Spleen (tissue), 11 donors: ENCODE data around the gene PCDHGC5. TPM values are rescaled to one million over a fixed set of nuclear protein-coding genes. Genes with fewer than 3 reads are reported as not detected.

ENCODE experiments used
- DNase-seq: peaks from one replicate; pipeline ENCODE4 v3.0.0-alpha.2; 2020
- H3K27ac ChIP-seq, 8 donors: fragments of 200-600 bp; sonication (generic) in 7 of 8; 1 replicate in 4 of 8; 2 replicates in 4 of 8; pipeline versions ENCODE4 v1.5.0 to v1.8.0; 2016 to 2021; ENCODE audit warnings: inconsistent platforms in 4 of 8, mild to moderate bottlenecking in 4 of 8, moderate library complexity in 1 of 8
- H3K27me3 ChIP-seq, 7 donors: fragments of 200-600 bp; sonication (generic) in 6 of 7; replicated peaks in 1 of 7; 1 replicate in 4 of 7; 2 replicates in 3 of 7; pipeline versions ENCODE4 v1.5.0 to v1.8.0; 2016 to 2021; ENCODE audit warnings: inconsistent platforms in 3 of 7, mild to moderate bottlenecking in 1 of 7
- H3K36me3 ChIP-seq, 6 donors: fragments of 200-600 bp; sonication (generic) in 5 of 6; 1 replicate in 4 of 6; 2 replicates in 2 of 6; pipeline versions ENCODE4 v1.5.0 to v1.8.0; 2016 to 2021; ENCODE audit warnings: inconsistent platforms in 2 of 6
- H3K4me1 ChIP-seq, 6 donors: fragments of 200-600 bp; sonication (generic) in 5 of 6; 1 replicate in 3 of 6; 2 replicates in 3 of 6; pipeline versions ENCODE4 v1.5.0 to v1.8.0; 2016 to 2021; ENCODE audit warnings: inconsistent platforms in 3 of 6
- H3K4me3 ChIP-seq, 8 donors: fragments of 200-600 bp; sonication (generic) in 7 of 8; 1 replicate in 4 of 8; 2 replicates in 4 of 8; pipeline versions ENCODE4 v1.5.0 to v1.8.0; 2016 to 2021; ENCODE audit warnings: inconsistent platforms in 4 of 8, mild to moderate bottlenecking in 4 of 8, moderate library complexity in 2 of 8
- H3K9me3 ChIP-seq, 8 donors: fragments of 200-600 bp; sonication (generic) in 7 of 8; 1 replicate in 4 of 8; 2 replicates in 4 of 8; pipeline versions ENCODE4 v1.5.0 to v1.8.0; 2016 to 2021; ENCODE audit warnings: inconsistent platforms in 4 of 8
- POLR2A ChIP-seq, 3 donors: fragments of 450-650 bp; IDR thresholded peaks; one replicate each; pipeline ENCODE4 v1.5.1; 2017; ENCODE audit warnings: antibody characterized with exemption in 3 of 3, mild to moderate bottlenecking in 1 of 3
- POLR2AphosphoS5 ChIP-seq, 3 donors: sonication (generic); formaldehyde crosslinking; IDR thresholded peaks; one replicate each; pipeline ENCODE4 v1.5.1; 2017; ENCODE audit warnings: antibody characterized with exemption in 3 of 3
- WGBS, 5 donors: extraction: QIAGEN DNeasy Blood & Tissue Kit in 3 of 5; methylation state at CpG; one replicate each; pipeline versions ENCODE4 v1.1.5 to v1.1.7; 2013 to 2018; 5-methylcytosine and 5-hydroxymethylcytosine counted together
- intact Hi-C: fragments of 100-400 bp; cut with DNase I; formaldehyde crosslinking; loops from one replicate; pipeline ENCODE4 v1.15.0; 2023; ENCODE audit warnings: low total_unique reads
- polyA plus RNA-seq, 3 donors: library from polyadenylated mRNA; stranded (reverse); fragments of 200-250 nt; gene quantifications; one replicate each; pipeline ENCODE4 v1.2.1, GENCODE V29; 2013
- total RNA-seq, 7 donors: library from RNA; depleted of rRNA in 3 of 7; stranded (reverse); fragments of >200 nt in 3 of 7; fragmentation: NEBNext Ultra II Directional in 4 of 7; extraction: Animal tissue kit (Norgen Biotek cat#: 25700) in 4 of 7; gene quantifications; one replicate each; pipeline versions ENCODE4 v1.1.0 to v1.2.1, GENCODE V29; 2016 to 2021
- TF ChIP-seq, protein P1 (sequence below), 11 experiments: fragments of 200-600 bp in 7 of 11; fragments of 450-650 bp in 4 of 11; sonication (generic) in 4 of 11; IDR thresholded peaks in 8 of 11; conservative IDR thresholded peaks in 3 of 11; 1 replicate in 7 of 11; 2 replicates in 4 of 11; pipeline versions ENCODE4 v1.4.0 to v1.8.0; 2016 to 2021; ENCODE audit warnings: antibody characterized with exemption in 11 of 11, inconsistent platforms in 4 of 11, mild to moderate bottlenecking in 1 of 11
- donor health status: healthy with polysubstance abuse.
- donor health status: DM: no; HTN: no; CAD: no; lungs with moderate emphysema.
- donor health status: DM: no; HTN: no; CAD: no.
- donor health status: Bipolar disorder and iron deficiency.
- donor health status: healthy.
- donor health status: DM: no; HTN: no; CAD: no.
- donor health status: DM: yes; HTN: yes; CAD: no.

Gene PCDHGC5
- total and polyA plus RNA-seq, 10 donors: 0.02 to 2.5 (median 1.1) TPM; not detected in 1

DNA sequence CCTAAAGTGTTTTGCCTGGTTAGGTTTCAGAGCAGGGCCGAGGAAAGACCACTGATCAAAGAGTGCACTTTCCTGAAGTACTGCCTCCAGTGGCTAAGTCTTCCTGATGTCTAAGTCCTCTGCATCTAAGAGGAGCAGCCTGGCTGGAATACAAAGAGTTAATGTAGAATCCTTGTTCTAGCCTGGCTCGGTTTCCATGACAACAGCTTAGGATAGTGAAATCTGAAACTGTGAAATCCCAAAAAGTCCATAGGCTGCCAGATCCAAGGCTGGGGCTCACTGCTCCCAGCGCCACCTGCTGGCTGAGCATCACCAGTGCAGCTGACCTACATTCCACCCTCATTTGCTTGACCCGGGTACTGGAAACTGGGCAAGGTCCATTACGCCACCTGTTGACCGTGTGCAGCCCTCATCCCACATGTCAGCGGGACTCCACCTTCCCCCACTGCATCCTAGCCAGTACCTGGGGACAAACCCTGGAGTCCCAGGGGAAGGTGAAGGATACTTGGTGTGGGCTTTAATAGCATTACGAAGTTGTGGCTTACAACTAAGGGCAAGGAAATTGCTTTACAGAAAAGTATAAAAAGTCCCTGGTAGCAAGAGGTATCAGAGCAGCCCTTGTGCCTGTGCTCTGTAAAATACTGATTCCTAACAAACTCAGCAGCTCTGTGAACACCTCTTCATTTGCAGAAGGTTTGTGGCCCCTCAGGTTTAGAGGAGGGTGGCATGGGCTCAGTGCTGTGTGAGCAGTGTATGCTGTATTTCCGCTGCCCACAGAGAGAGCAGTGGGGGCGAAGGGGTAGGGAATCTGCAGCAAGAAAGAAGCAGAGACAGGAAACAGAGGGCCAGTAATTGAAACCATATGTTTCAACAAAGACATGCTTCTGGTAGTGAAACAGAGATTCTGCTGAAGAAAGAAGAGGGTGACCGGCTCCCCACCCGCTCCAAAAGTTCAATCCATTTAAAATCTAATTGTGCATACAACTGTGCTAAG is 36.0 kb downstream of the PCDHGC5 start:
- Histone ChIP-seq H3K27ac (peak overlapping the region in 6 of 8 donors; percentile 27 to 68 (median 43)), H3K9me3 (no peaks in the 10 kb centered on the region), H3K36me3 (peaks cover 0 to 100% (median 62%) of the 10 kb centered on the region in 6 donors), H3K4me1 (peaks cover 11 to 74% (median 40%) of the 10 kb centered on the region in 6 donors), H3K4me3 (no peak overlapping the region), H3K27me3 (no peaks in the 10 kb centered on the region)
- TF ChIP-seq, protein P1, sequence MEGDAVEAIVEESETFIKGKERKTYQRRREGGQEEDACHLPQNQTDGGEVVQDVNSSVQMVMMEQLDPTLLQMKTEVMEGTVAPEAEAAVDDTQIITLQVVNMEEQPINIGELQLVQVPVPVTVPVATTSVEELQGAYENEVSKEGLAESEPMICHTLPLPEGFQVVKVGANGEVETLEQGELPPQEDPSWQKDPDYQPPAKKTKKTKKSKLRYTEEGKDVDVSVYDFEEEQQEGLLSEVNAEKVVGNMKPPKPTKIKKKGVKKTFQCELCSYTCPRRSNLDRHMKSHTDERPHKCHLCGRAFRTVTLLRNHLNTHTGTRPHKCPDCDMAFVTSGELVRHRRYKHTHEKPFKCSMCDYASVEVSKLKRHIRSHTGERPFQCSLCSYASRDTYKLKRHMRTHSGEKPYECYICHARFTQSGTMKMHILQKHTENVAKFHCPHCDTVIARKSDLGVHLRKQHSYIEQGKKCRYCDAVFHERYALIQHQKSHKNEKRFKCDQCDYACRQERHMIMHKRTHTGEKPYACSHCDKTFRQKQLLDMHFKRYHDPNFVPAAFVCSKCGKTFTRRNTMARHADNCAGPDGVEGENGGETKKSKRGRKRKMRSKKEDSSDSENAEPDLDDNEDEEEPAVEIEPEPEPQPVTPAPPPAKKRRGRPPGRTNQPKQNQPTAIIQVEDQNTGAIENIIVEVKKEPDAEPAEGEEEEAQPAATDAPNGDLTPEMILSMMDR (IDR thresholded peaks at IDR 0.05 in 8 of 11, conservative IDR thresholded peaks at IDR 0.05 in 3 of 11): peak; percentile 96 to 99 (median 98)
- TF ChIP-seq POLR2A (IDR thresholded peaks at IDR 0.05) (no peak), POLR2AphosphoS5 (IDR thresholded peaks at IDR 0.05) (peak; percentile 52 to 80 (median 77))
- intact Hi-C loops: no loop called here
- DNase-seq: peak; percentile 90
- 39 to 46% (median 40%) methylated on average over 11 to 12 of the region's 12 CpGs for WGBS, 5 donors

DNA sequence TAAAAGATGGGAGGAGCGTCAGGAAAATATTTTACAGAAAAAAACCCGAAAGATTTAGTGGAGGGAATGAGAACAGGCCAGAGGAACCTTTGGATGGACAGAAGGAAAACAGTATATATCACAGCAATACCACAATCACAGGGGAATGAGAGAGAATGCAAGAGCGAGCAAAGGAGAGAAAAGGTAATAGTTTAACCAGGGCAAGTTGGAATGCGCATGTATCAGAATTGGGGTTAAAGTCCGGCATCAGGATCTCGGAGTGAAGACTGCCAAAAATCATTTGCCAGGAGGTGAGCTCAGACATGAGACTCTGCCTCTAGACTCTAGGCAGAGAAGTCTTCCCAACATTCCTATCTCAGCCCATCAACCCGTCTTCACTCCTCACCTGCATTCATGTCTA is 36.8 kb downstream of the PCDHGC5 start:
- H3K27me3 ChIP-seq: no peaks in the 10 kb centered on the region
- H3K9me3 ChIP-seq: no peaks in the 10 kb centered on the region
- H3K36me3 ChIP-seq: peaks cover 0 to 100% (median 59%) of the 10 kb centered on the region in 6 donors
- TF ChIP-seq POLR2A (IDR thresholded peaks at IDR 0.05) (no peak), POLR2AphosphoS5 (IDR thresholded peaks at IDR 0.05) (no peak)
- TF ChIP-seq, protein P1 (IDR thresholded peaks at IDR 0.05 in 8 of 11, conservative IDR thresholded peaks at IDR 0.05 in 3 of 11): no peak
- no peak overlapping the region for H3K4me3 ChIP-seq
- H3K4me1 ChIP-seq: peaks cover 7 to 74% (median 44%) of the 10 kb centered on the region in 6 donors
- H3K27ac ChIP-seq: peak overlapping the region in 5 of 8 donors; percentile 36 to 68 (median 49)
- DNase-seq: no peak
- intact Hi-C loops: no loop called here
- 83 to 91% (median 88%) methylated on average over 7 of the region's 7 CpGs for WGBS, 5 donors

DNA sequence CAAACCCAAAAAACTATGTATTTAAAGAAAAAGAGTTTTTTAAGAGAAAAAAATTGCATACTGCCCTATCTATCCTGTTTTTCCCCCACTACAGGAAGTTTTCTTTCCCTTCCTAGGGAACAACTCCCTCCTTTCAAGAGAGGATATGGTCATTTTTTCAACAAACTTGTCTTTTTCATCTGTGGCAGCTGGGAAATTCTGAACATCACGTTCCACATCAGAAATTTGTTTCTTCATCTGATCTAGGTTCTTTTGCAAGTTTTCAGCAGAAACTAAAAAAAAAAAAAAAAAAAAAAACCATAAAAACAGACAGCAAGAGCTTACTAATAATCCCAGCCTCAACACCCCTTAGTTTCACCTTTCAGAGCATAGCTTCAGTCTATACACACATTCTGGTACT is 38.5 kb downstream of the PCDHGC5 start:
- WGBS, 5 donors: 55 to 73% (median 64%) methylated on average over 1 of the region's 1 CpG
- intact Hi-C loops: no loop called here
- peaks cover 0 to 99% (median 62%) of the 10 kb centered on the region in 6 donors for H3K36me3 ChIP-seq

More for the DNA sequence above, 38.5 kb downstream of the PCDHGC5 start:
- H3K27ac ChIP-seq: peak overlapping the region in 3 of 8 donors; percentile 29 to 42 (median 36)
- no peaks in the 10 kb centered on the region for H3K27me3 ChIP-seq
- DNase-seq: no peak
- no peaks in the 10 kb centered on the region for H3K9me3 ChIP-seq
- H3K4me3 ChIP-seq: no peak overlapping the region
- TF ChIP-seq, protein P1 (IDR thresholded peaks at IDR 0.05 in 8 of 11, conservative IDR thresholded peaks at IDR 0.05 in 3 of 11): no peak
- TF ChIP-seq POLR2A (IDR thresholded peaks at IDR 0.05) (no peak), POLR2AphosphoS5 (IDR thresholded peaks at IDR 0.05) (no peak)
- H3K4me1 ChIP-seq: peaks cover 7 to 57% (median 32%) of the 10 kb centered on the region in 6 donors
